PC-9 (cell line): ENCODE data around the gene ATP6V0E1. TPM values are rescaled to one million over a fixed set of nuclear protein-coding genes. Genes with fewer than 3 reads are reported as not detected.

Experiments
- BruUV-seq: library from RNA; stranded (reverse); fragments of 400-500 nt; replicated peaks from 2 replicates; lab custom pipeline; 2021; lab: Mats Ljungman, UMichigan
- CTCF ChIA-PET: fragments of 300-600 bp; sonication (Branson Sonifier 250); formaldehyde crosslinking; loops from one replicate; lab custom pipeline; 2022; ENCODE audit warnings: antibody characterized with exemption; lab: Charles Lee
- POLR2A ChIA-PET: fragments of 300-600 bp; sonication (Branson Sonifier 250); formaldehyde crosslinking; loops from one replicate; lab custom pipeline; 2022; ENCODE audit warnings: antibody characterized with exemption; ENCODE audit not compliant: unreplicated experiment; lab: Charles Lee
- DNase-seq, 2 experiments: peaks; one replicate each; pipeline versions ENCODE4 v3.0.0 to v3.0.0-alpha.2; 2015 to 2022; ENCODE audit warnings: mixed read lengths in 1 of 2
- H2AFZ ChIP-seq: fragments of 200-600 bp; sonication (generic); 2 replicates; pipeline ENCODE4 v1.8.1; 2017; ENCODE audit warnings: antibody characterized with exemption
- H3F3A ChIP-seq: fragments of 200-600 bp; sonication (generic); 2 replicates; pipeline ENCODE4 v1.8.1; 2017; ENCODE audit warnings: antibody characterized with exemption, mild to moderate bottlenecking, low read depth; ENCODE audit not compliant: insufficient read depth
- H3K27ac ChIP-seq: fragments of 200-600 bp; sonication (generic); 2 replicates; pipeline ENCODE4 v1.6.1; 2016; ENCODE audit warnings: mixed run types
- H3K27me3 ChIP-seq: fragments of 200-600 bp; sonication (generic); 2 replicates; pipeline ENCODE4 v1.6.1; 2016; ENCODE audit warnings: low read depth, mixed run types; ENCODE audit not compliant: insufficient read depth
- H3K36me3 ChIP-seq: fragments of 200-600 bp; sonication (generic); 2 replicates; pipeline ENCODE4 v1.6.1; 2016; ENCODE audit warnings: low read depth, mixed run types
- H3K4me1 ChIP-seq: fragments of 200-600 bp; sonication (generic); replicated peaks from 2 replicates; pipeline ENCODE4 v1.6.1; 2016; ENCODE audit warnings: mixed run types; ENCODE audit not compliant: insufficient read depth
- H3K4me2 ChIP-seq: fragments of 200-600 bp; sonication (generic); 2 replicates; pipeline ENCODE4 v1.6.1; 2017; ENCODE audit warnings: mixed run types
- H3K4me3 ChIP-seq: fragments of 200-600 bp; sonication (generic); 2 replicates; pipeline ENCODE4 v1.6.1; 2016; ENCODE audit warnings: mixed run types
- H3K79me2 ChIP-seq: fragments of 200-600 bp; sonication (generic); 2 replicates; pipeline ENCODE4 v1.6.1; 2017; ENCODE audit warnings: low read depth, mixed run types
- H3K9me2 ChIP-seq: fragments of 200-600 bp; sonication (generic); 2 replicates; pipeline ENCODE4 v1.8.1; 2017; ENCODE audit warnings: mild to moderate bottlenecking; ENCODE audit not compliant: insufficient read depth
- H3K9me3 ChIP-seq: fragments of 200-600 bp; sonication (generic); 2 replicates; pipeline ENCODE4 v1.8.1; 2016; ENCODE audit warnings: low read depth; ENCODE audit not compliant: insufficient read depth
- H4K20me1 ChIP-seq: fragments of 200-600 bp; sonication (generic); 2 replicates; pipeline ENCODE4 v1.8.1; 2017; ENCODE audit not compliant: insufficient read depth
- EZH2 ChIP-seq: fragments of 200-600 bp; sonication (generic); IDR thresholded peaks from 2 replicates; pipeline ENCODE4 v1.8.0; 2017; ENCODE audit warnings: antibody characterized with exemption, low read depth
- intact Hi-C: fragments of 100-400 bp; cut with micrococcal nuclease; formaldehyde crosslinking; loops from one replicate; pipeline ENCODE4 v1.10.0; 2022; ENCODE audit not compliant: unreplicated experiment
- total RNA-seq: library from RNA; stranded (reverse); gene quantifications from 2 replicates; pipeline ENCODE4 v1.2.3, GENCODE V29; 2021
- TF ChIP-seq, protein P1 (sequence below): fragments of 200-600 bp; sonication (generic); conservative IDR thresholded peaks from 2 replicates; pipeline ENCODE4 v1.6.1; 2017; ENCODE audit warnings: mixed run types, antibody characterized with exemption, mild to moderate bottlenecking, moderate library complexity

ATP6V0E1 gene
- total RNA-seq, 1 experiment from 2014 or later = 251 TPM

DNA sequence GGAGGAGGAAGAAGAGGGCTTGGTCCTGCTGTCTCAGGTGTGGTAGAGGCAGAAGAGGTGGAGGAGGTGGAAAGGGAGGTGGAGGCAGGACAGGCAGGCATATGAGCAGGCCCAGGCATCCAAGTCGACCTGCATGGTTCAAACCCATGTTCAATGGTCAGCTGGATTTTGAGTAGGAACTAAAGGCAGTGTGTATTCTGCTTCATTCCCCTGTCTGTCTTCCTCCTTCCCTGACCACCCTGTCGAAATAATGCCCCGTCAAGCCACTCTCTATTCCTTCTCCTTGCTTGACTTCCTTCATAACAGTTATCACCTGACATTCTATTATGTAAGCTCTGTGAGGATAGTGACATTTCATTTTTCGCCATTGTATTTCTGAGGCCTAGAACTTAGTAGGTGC lies 34.8 kb downstream of the ATP6V0E1 start:
- Histone ChIP-seq H3K27me3 (no peaks in the 10 kb centered on the region), H3K9me3 (no peaks in the 10 kb centered on the region), H4K20me1 (peaks cover 20% of the 10 kb centered on the region; the same call in 1 of the 2 replicates), H2AFZ (no peak overlapping the region), H3K79me2 (peaks cover 58% of the 10 kb centered on the region), H3F3A (peaks cover 31% of the 10 kb centered on the region), H3K4me1 (peaks cover 34% of the 10 kb centered on the region), H3K4me2 (no peak overlapping the region), H3K27ac (no peak overlapping the region), H3K36me3 (peaks cover 9% of the 10 kb centered on the region; the same call in 1 of the 2 replicates), H3K9me2 (no peaks in the 10 kb centered on the region), H3K4me3 (no peak overlapping the region)
- TF ChIP-seq, protein P1, sequence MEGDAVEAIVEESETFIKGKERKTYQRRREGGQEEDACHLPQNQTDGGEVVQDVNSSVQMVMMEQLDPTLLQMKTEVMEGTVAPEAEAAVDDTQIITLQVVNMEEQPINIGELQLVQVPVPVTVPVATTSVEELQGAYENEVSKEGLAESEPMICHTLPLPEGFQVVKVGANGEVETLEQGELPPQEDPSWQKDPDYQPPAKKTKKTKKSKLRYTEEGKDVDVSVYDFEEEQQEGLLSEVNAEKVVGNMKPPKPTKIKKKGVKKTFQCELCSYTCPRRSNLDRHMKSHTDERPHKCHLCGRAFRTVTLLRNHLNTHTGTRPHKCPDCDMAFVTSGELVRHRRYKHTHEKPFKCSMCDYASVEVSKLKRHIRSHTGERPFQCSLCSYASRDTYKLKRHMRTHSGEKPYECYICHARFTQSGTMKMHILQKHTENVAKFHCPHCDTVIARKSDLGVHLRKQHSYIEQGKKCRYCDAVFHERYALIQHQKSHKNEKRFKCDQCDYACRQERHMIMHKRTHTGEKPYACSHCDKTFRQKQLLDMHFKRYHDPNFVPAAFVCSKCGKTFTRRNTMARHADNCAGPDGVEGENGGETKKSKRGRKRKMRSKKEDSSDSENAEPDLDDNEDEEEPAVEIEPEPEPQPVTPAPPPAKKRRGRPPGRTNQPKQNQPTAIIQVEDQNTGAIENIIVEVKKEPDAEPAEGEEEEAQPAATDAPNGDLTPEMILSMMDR = no peak
- no peak for DNase-seq
- intact Hi-C loops = loop anchor here (5.0 kb wide), 1 partner anchor 39 kb away; the partner anchor contains the start of gene CREBRF
- CTCF ChIA-PET = interaction anchor here (0.7 kb wide), 1 partner anchor 34 kb away, joined by 3 read pairs; no protein-coding TSS in a partner anchor
- POLR2A ChIA-PET = no interaction called here
- no TSS peak for BruUV-seq

GRCh38 chr5:173020154-173020581 lies 36.6 kb downstream of the ATP6V0E1 start:
- Histone ChIP-seq H3K9me3 (no peaks in the 10 kb centered on the region), H3K9me2 (no peaks in the 10 kb centered on the region), H3K27ac (no peak overlapping the region), H3K79me2 (peaks cover 51% of the 10 kb centered on the region), H3K4me3 (no peak overlapping the region), H4K20me1 (peaks cover 20% of the 10 kb centered on the region), H3K4me2 (no peak overlapping the region), H3F3A (peaks cover 28% of the 10 kb centered on the region), H3K27me3 (no peaks in the 10 kb centered on the region), H2AFZ (no peak overlapping the region), H3K36me3 (peaks cover 11% of the 10 kb centered on the region; the same call in 1 of the 2 replicates), H3K4me1 (peaks cover 24% of the 10 kb centered on the region)
- intact Hi-C loops = no loop called here
- POLR2A ChIA-PET = no interaction called here
- CTCF ChIA-PET = interaction anchor here (0.7 kb wide), 1 partner anchor 262 kb away, joined by 5 read pairs; no protein-coding TSS in a partner anchor
- no peak for DNase-seq
- TF ChIP-seq, protein P1 = no peak
- TF ChIP-seq EZH2 = no peak
- no TSS peak for BruUV-seq

DNA sequence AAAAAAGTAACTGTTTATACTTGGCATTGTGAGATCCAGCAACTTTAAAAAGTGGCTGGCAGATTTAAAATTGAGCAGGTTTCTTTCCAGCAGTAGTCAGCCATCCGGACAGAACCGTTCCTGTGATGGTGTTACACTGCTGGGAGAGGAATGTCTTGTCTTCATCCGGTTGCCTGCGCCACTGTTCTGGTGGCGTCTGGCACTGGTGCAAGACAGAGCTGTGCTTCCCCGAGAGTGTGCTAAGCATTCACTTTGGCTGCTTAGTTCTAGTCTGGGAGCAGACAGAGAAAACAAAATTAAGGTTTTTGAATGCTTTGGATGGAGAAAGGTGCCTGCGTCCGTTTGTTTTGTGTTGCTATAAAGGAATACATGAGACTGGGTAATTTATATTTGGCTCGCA lies 37.1 kb downstream of the ATP6V0E1 start:
- H3K4me2 ChIP-seq = no peak overlapping the region
- no TSS peak for BruUV-seq
- no peaks in the 10 kb centered on the region for H3K9me2 ChIP-seq
- no peak for DNase-seq
- ChIA-PET CTCF (no interaction called here), POLR2A (no interaction called here)
- peaks cover 49% of the 10 kb centered on the region for H3K79me2 ChIP-seq
- H3K27ac ChIP-seq = no peak overlapping the region
- no peaks in the 10 kb centered on the region for H3K9me3 ChIP-seq
- TF ChIP-seq, protein P1 = no peak
- no peak for TF ChIP-seq EZH2
- peaks cover 23% of the 10 kb centered on the region for H3F3A ChIP-seq
- H3K36me3 ChIP-seq = peaks cover 11% of the 10 kb centered on the region; the same call in 1 of the 2 replicates
- intact Hi-C loops = no loop called here
- H3K27me3 ChIP-seq = no peaks in the 10 kb centered on the region
- peaks cover 19% of the 10 kb centered on the region for H3K4me1 ChIP-seq
- peaks cover 23% of the 10 kb centered on the region for H4K20me1 ChIP-seq
- H2AFZ ChIP-seq = no peak overlapping the region
- no peak overlapping the region for H3K4me3 ChIP-seq
